Measurements from ENCODE around the gene LAMA2.

GRCh38 chr6:129551486-129551885 lies 668.5 kb downstream of the LAMA2 start:
- TF ChIP-seq CTCF (IDR thresholded peaks at IDR 0.05; ENCODE audit: insufficient read depth, low read depth, low read length) (no peak), EZH2 (IDR thresholded peaks at IDR 0.05; ENCODE audit: insufficient read depth, low read length) (no peak)
